K562 (cell line): ENCODE data around the gene MARS1. TPM values are rescaled to one million over a fixed set of nuclear protein-coding genes. Genes with fewer than 3 reads are reported as not detected.

ENCODE experiments used
- ATF4 ChIP-seq: fragments of 450-650 bp; formaldehyde crosslinking; IDR thresholded peaks from 2 replicates; pipeline ENCODE4 v1.4.0; 2022; ENCODE audit warnings: mild to moderate bottlenecking, moderate library complexity
- E2F8 ChIP-seq: fragments of 450-650 bp; IDR thresholded peaks from 2 replicates; pipeline ENCODE4 v1.7.1; 2018; ENCODE audit warnings: mild to moderate bottlenecking, low read depth; ENCODE audit not compliant: partially characterized antibody
- ETS1 ChIP-seq: conservative IDR thresholded peaks from 2 replicates; pipeline ENCODE4 v1.6.1; 2011; ENCODE audit warnings: low read depth, mild to moderate bottlenecking, low read length; ENCODE audit not compliant: control insufficient read depth
- HMG20B ChIP-seq: fragments of 250-450 bp; sonication (Bioruptor Pico); IDR thresholded peaks from 2 replicates; pipeline ENCODE4 v1.5.0; 2021; ENCODE audit warnings: mild to moderate bottlenecking
- KDM4B ChIP-seq, 2 experiments: fragments of 450-650 bp in 1 of 2; sonication (generic) in 1 of 2; IDR thresholded peaks; 2 replicates each; pipeline ENCODE4 v1.6.1; 2016 to 2017; ENCODE audit warnings: borderline replicate concordance in 2 of 2, antibody characterized with exemption in 1 of 2, low read depth in 1 of 2, mild to moderate bottlenecking in 1 of 2
- POU5F1 ChIP-seq: fragments of 150-350 bp; IDR thresholded peaks from 2 replicates; pipeline ENCODE4 v1.6.1; 2014; ENCODE audit warnings: borderline replicate concordance, low read length, low read depth, mild to moderate bottlenecking; ENCODE audit not compliant: partially characterized antibody
- RB1 ChIP-seq: fragments of 450-650 bp; IDR thresholded peaks from 2 replicates; pipeline ENCODE4 v1.6.1; 2017; ENCODE audit warnings: low read depth, mild to moderate bottlenecking
- SIN3B ChIP-seq: fragments of 450-650 bp; IDR thresholded peaks from 2 replicates; pipeline ENCODE4 v1.6.1; 2017; ENCODE audit warnings: low read depth, mild to moderate bottlenecking, moderate library complexity
- SIRT6 ChIP-seq: IDR thresholded peaks from one replicate; pipeline ENCODE4 v1.6.1; 2012; ENCODE audit warnings: low read depth, mild to moderate bottlenecking, control low read depth, inconsistent platforms, low read length, moderate library complexity
- STAT5A ChIP-seq: IDR thresholded peaks from 2 replicates; pipeline ENCODE4 v1.6.1; 2012; ENCODE audit warnings: low read length, inconsistent platforms, borderline replicate concordance
- ZBTB49 ChIP-seq: sonication (generic); formaldehyde crosslinking; IDR thresholded peaks from 2 replicates; pipeline ENCODE4 v1.8.0; 2022; ENCODE audit warnings: missing genetic modification reagents, mild to moderate bottlenecking, borderline replicate concordance
- ZNF263 ChIP-seq: sonication (generic); formaldehyde crosslinking; IDR thresholded peaks from 2 replicates; pipeline ENCODE4 v1.8.0; 2022; ENCODE audit warnings: mild to moderate bottlenecking, missing genetic modification reagents, borderline replicate concordance
- ZNF280A ChIP-seq: fragments of 450-650 bp; IDR thresholded peaks from 2 replicates; pipeline ENCODE4 v1.6.1; 2018; ENCODE audit warnings: mild to moderate bottlenecking, low read depth; ENCODE audit not compliant: partially characterized antibody
- ZNF592 ChIP-seq: fragments of 450-650 bp; IDR thresholded peaks from 2 replicates; pipeline ENCODE4 v1.6.1; 2017; ENCODE audit warnings: antibody characterized with exemption, mild to moderate bottlenecking
- polyA plus RNA-seq, 8 experiments: library from polyadenylated mRNA; depleted of rRNA in 4 of 8; stranded (reverse) in 5 of 8; unstranded in 3 of 8; fragments of >200 nt; fragmentation: Nextera tagmentation in 2 of 8; fragmentation: Illumina TruSeq in 1 of 8; extraction: Ambion mirVana in 2 of 8; extraction: Trizol in 1 of 8; gene quantifications; 2 replicates each; pipeline versions ENCODE4 v1.2.1 to v1.2.3, GENCODE V29; 2011 to 2014; ENCODE audit warnings: inconsistent platforms in 1 of 8, missing spikeins in 1 of 8
- total RNA-seq, 7 experiments: library from RNA; depleted of rRNA in 6 of 7; stranded (reverse); fragments of >200 nt in 6 of 7; fragmentation: Illumina TruSeq in 2 of 7; extraction: Trizol in 2 of 7; gene quantifications; 2 replicates each; pipeline versions ENCODE4 v1.2.1 to v1.2.3, GENCODE V29; 2011 to 2021; ENCODE audit warnings: low replicate concordance in 1 of 7

The MARS1 gene
- total and polyA plus RNA-seq, 9 of the 15 experiments (the other 6 are each of a cell fraction or from before 2014, with no cell fraction given) = 117 to 382 (median 220) TPM

GRCh38 chr12:57552306-57552651 is 64.4 kb downstream of the MARS1 start (continued):
- TF ChIP-seq HMG20B (CRISPR knock-in tag) = no peak
- no peak for TF ChIP-seq E2F8
- no peak for TF ChIP-seq POU5F1
- no peak for TF ChIP-seq ATF4 (CRISPR knock-in tag)
- no peak for TF ChIP-seq ETS1
- no peak for TF ChIP-seq ZNF280A
- TF ChIP-seq SIN3B = no peak
- TF ChIP-seq STAT5A = peak; percentile 80
- no peak for TF ChIP-seq SIRT6
- TF ChIP-seq ZNF263 (CRISPR knock-in tag) = peak; percentile 24; the same call in 1 of the 2 replicates
- no peak for TF ChIP-seq ZNF592
- no peak for TF ChIP-seq ZBTB49 (CRISPR knock-in tag)
- no peak for TF ChIP-seq KDM4B (IDR thresholded peaks at IDR 0.05; ENCODE audit: borderline replicate concordance in 2 of 2, low read depth in 1 of 2)
- no peak for TF ChIP-seq RB1
